Measurements from ENCODE around the gene RELB. TPM values are rescaled to one million over a fixed set of nuclear protein-coding genes. Genes with fewer than 3 reads are reported as not detected.

Gene RELB
- polyA plus RNA-seq, 1 donor: 5.5 TPM

- DNase-seq: no peak
Measured at GRCh38 chr19:45063851-45064801, 62.9 kb downstream of the RELB start.

GRCh38 chr19:45066921-45067661 lies 65.8 kb downstream of the RELB start:
- no peak for DNase-seq

- DNase-seq: no peak
Measured at GRCh38 chr19:45068041-45068440, 66.8 kb downstream of the RELB start.

GRCh38 chr19:45069056-45069455 lies 67.8 kb downstream of the RELB start:
- no peak for DNase-seq

- no peak for DNase-seq
Measured at GRCh38 chr19:45070214-45070613, 69.0 kb downstream of the RELB start.

- DNase-seq: no peak
Measured at GRCh38 chr19:45070861-45071544, 69.7 kb downstream of the RELB start.

- no peak for DNase-seq
Measured at GRCh38 chr19:45071545-45071938, 70.3 kb downstream of the RELB start.

GRCh38 chr19:45071969-45072790 lies 70.9 kb downstream of the RELB start:
- DNase-seq: no peak

GRCh38 chr19:45074744-45075300 lies 73.6 kb downstream of the RELB start:
- DNase-seq: no peak

GRCh38 chr19:45075301-45076028 lies 74.2 kb downstream of the RELB start:
- peak; percentile 30 for DNase-seq

GRCh38 chr19:45076029-45076850 lies 75.0 kb downstream of the RELB start, which contains the start of gene ZNF296:
Gene ZNF296 (minus strand): TSS chr19:45076478. CDS start chr19:45076373, 105 bp downstream.
- peak; percentile 40 for DNase-seq

- DNase-seq: no peak
Measured at GRCh38 chr19:45076851-45077730, 75.8 kb downstream of the RELB start.

- DNase-seq: no peak
Measured at GRCh38 chr19:45078390-45079062, 77.3 kb downstream of the RELB start.

- DNase-seq: peak; percentile 72
Measured at GRCh38 chr19:45079063-45079910, 78.0 kb downstream of the RELB start, which contains the start of gene GEMIN7. Gene GEMIN7 (plus strand): TSS chr19:45079260. CDS start chr19:45090115, 10,855 bp downstream.

GRCh38 chr19:45079911-45080370 lies 78.7 kb downstream of the RELB start:
- DNase-seq: no peak

- DNase-seq: no peak
Measured at GRCh38 chr19:45082170-45082569, 80.9 kb downstream of the RELB start.

GRCh38 chr19:45086480-45086879 lies 85.2 kb downstream of the RELB start:
- no peak for DNase-seq

Measured in hindlimb muscle (tissue), 1 donor.